ENCODE results near the gene KLF9. TPM values are rescaled to one million over a fixed set of nuclear protein-coding genes. Genes with fewer than 3 reads are reported as not detected.

The KLF9 gene
- total RNA-seq, 2 donors from 2014 or later, result 26.7 to 55.2 TPM

GRCh38 chr9:70389188-70389587 lies 25.3 kb downstream of the KLF9 start:
- intact Hi-C loops (cut with DNase I, micrococcal nuclease), result no loop called here
- ATAC-seq, result no peak
- no peak for DNase-seq

DNA sequence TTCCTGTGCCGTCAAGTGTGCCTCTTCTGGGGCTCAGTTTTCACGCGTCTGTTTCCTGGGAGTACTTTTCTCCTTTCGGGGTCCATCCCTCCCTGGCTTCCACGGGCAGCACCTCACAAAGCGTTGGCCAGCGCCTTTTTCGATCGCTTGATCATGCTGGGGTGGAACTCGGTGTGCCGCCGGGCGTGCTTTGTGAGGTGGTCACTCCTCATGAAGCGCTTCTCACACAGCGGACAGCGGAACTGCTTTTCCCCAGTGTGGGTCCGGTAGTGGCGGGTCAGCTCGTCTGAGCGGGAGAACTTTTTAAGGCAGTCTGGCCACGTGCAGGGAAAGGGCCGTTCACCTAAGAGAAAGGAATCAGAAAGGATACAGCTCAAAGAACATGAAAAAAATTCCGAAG lies 26.8 kb downstream of the KLF9 start:
- intact Hi-C loops (cut with DNase I, micrococcal nuclease), result no loop called here
- ATAC-seq (no peak), DNase-seq (no peak)

DNA sequence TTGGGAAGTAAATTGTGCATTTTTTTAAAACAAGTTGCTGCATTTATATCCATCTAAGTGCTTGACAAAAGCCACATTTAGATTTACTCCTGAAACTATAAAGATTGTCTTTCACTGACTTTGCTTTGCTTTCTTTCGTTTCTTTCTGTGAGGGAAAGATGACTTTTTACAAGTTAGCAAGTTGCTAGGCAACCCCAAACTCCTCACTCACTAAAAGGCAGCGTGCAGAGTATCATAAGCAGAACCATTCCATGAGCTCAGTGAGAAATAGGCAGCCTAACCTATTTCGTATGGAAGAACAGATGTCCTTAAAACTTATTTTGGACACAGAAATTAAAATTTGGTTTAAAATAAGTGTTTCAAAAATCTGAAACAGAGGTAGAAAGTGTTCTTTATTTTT lies 29.0 kb downstream of the KLF9 start:
- no peak for DNase-seq
- no peak for ATAC-seq
- intact Hi-C loops (cut with DNase I, micrococcal nuclease), result no loop called here

GRCh38 chr9:70382709-70383605 lies 31.5 kb downstream of the KLF9 start:
- no peak for DNase-seq
- intact Hi-C loops (cut with DNase I, micrococcal nuclease), result no loop called here
- peak; percentile 87 for ATAC-seq

DNA sequence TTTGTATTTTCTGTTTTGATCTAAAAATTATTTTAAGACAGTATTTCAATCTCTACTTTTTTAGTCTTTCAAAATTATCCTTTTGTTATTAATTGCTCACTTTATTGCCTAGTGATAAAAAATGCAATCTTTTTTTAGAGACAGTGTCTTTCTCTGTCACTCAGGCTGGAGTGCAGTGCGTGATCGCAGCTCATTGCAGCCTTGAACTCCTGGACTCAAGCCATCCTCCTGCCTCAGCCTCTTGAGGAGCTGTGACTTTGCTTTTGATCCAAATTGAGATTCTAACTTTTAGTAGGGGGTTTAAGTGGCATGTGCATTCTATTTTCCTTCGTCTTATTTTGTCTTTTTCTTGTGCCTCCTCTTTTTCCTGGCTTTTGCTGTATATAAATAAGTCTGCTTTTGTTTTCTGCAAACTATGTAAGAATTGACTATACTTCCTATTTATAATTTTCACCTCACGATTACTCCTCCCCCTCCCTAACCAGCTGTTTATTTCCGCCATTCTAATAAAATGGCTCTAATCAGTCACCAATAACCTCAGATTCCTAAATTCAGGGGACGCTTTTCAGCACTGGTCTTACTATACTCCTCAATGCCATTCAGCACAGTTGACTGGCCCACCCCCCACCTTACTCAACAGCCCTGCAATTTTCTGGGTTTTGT lies 32.3 kb downstream of the KLF9 start:
- intact Hi-C loops (cut with DNase I, micrococcal nuclease), result no loop called here
- ATAC-seq, result no peak
- DNase-seq, result no peak

- DNase-seq (no peak), ATAC-seq (no peak)
- intact Hi-C loops (cut with DNase I, micrococcal nuclease), result no loop called here
Observed at GRCh38 chr9:70374962-70375618, 39.4 kb downstream of the KLF9 start.

DNA sequence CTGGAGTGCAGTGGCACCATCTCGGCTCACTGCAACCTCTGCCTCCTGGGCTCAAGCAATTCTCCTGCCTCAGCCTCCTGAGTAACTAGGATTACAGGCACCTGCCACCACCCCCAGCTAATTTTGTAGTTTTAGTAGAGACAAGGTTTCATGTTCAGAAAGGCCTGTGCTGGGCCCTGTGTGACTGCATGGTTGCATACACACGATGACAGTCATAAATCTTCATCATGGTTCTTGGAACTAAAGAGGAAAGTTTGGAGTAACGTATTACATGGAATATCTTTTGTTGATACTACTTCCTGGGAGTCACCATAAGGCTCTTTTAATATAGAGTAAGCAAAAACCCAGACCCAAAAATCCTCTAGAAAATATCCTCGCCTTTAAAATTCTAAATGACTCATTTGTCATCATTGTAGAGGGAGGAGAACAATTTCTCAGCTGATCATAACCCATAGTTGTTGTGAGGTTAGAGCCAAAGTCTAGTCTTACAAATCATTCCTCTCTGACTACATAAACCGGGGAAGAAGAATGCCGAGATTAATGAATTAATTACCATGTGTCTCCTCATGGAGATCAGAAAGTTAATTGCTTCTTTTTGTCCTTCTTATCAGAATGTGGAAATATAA lies 47.0 kb downstream of the KLF9 start:
- ATAC-seq (no peak), DNase-seq (no peak)
- intact Hi-C loops (cut with DNase I, micrococcal nuclease), result no loop called here

DNA sequence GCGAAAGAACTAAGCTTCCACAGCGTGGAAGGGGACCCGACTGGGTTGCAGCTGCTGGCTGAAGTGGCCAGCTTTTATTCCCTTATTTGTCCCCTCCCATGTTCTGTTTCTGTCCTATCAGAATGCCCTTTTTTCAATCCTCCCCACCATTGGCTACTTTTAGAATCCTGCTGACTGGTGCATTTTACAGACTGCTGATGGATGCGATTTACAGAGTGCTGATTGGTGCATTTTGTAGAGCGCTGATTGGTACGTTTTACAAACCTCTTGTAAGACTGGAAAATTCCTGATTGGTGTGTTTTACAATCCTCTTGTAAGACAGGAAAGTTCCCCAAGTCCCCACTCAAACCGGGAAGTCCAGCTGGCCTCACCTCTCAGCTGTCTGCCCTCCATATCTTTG lies 50.7 kb downstream of the KLF9 start:
- intact Hi-C loops (cut with DNase I, micrococcal nuclease), result no loop called here
- DNase-seq (no peak), ATAC-seq (no peak)

DNA sequence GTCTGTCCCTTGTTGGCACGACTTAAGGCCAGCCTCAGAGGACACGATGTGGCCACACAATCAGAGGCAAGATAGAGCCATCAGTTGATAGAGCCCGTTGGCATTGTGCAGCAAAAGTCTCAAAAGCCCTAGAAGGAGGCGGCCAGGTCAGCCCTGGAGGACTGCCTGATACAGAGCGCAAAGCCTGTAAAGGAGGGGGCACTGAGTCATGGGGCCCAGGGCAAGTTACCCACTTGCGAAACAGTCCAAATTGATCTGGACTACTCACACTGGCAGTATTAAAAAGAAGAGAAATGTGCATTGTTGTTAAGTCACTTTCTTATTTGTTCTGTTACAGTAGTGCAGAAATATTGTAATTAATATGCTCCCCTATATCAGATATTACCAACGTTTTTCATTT lies 51.5 kb downstream of the KLF9 start:
- ATAC-seq (no peak), DNase-seq (no peak)
- intact Hi-C loops (cut with DNase I, micrococcal nuclease), result no loop called here

GRCh38 chr9:70355801-70356200 lies 58.7 kb downstream of the KLF9 start:
- DNase-seq, result no peak
- intact Hi-C loops (cut with DNase I, micrococcal nuclease), result loop anchor here in 1 of 2 donors (10.0 kb wide), 1 partner anchor 249 kb away; no protein-coding TSS in a partner anchor
- no peak for ATAC-seq

DNA sequence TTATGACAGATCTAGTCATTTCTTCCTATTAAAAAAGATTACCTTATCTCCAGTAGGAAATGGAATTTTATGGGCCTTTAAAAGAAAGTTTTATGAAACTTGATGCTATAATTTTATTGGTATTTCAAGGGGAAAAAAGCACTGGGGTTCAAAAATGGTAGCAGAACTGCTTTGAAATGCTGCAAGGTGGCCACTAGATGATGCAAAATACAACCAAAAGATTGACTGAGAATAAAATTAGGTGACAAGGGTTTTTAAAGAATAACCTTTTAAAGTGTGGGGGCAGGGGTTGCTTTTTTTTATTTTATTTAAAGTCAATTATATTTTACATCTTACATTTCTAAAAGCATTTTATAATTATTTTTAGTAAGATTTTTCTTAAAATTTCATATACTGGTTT lies 61.7 kb downstream of the KLF9 start:
- no peak for DNase-seq
- intact Hi-C loops (cut with DNase I, micrococcal nuclease), result loop anchor here in 1 of 2 donors (10.0 kb wide), 1 partner anchor 252 kb away; no protein-coding TSS in a partner anchor
- peak; percentile 40 for ATAC-seq

- DNase-seq, result no peak
- no peak for ATAC-seq
- intact Hi-C loops (cut with DNase I, micrococcal nuclease), result loop anchor here in 1 of 2 donors (10.0 kb wide), 1 partner anchor 252 kb away; no protein-coding TSS in a partner anchor
Observed at GRCh38 chr9:70352356-70352755, 62.1 kb downstream of the KLF9 start.

GRCh38 chr9:70347046-70347445 lies 67.4 kb downstream of the KLF9 start:
- intact Hi-C loops (cut with DNase I, micrococcal nuclease), result loop anchor here in 1 of 2 donors (5.0 kb wide), 1 partner anchor 260 kb away; no protein-coding TSS in a partner anchor
- DNase-seq (no peak), ATAC-seq (no peak)

DNA sequence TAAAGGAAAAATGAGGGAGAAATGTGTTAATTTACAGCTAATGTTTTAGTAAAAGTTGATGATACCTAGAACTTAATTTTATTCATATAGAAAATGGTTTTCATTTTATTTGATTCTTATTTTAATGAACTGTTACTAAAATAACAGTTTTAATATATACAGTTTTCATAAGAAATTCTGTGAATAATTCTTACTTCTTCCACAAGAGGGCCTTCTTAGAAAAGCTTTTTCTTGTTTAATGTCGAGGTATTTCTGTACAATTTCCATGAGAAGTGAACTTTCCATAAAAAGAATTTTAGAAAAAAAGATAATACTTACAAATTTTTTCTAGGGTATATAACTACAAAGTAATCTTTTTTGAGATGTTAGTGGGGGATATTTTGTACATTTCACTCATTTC lies 73.9 kb downstream of the KLF9 start:
- no peak for ATAC-seq
- no peak for DNase-seq
- intact Hi-C loops (cut with DNase I, micrococcal nuclease), result no loop called here

Other genes starting within 250 kb of the KLF9 start
- gene SMC5, start 155.7 kb downstream of the KLF9 start, total RNA-seq, result 10 to 100 TPM; 29.0 to 36.7 TPM